ENCODE measurements around the gene LMAN1. TPM values are rescaled to one million over a fixed set of nuclear protein-coding genes. Genes with fewer than 3 reads are reported as not detected.

LMAN1 gene
- total RNA-seq, 2 donors from 2014 or later = 57.4 to 72.5 TPM

GRCh38 chr18:59377613-59378337, 18.7 kb upstream of the LMAN1 start:
- DNase-seq (ENCODE audit: low spot score) (no peak), ATAC-seq (ENCODE audit: insufficient number of reproducible peaks, low FRiP score, low read depth) (no peak)
- no peak for TF ChIP-seq CTCF (IDR thresholded peaks at IDR 0.05)
- Histone ChIP-seq H3K27ac (no peak overlapping the region), H3K4me1 (ENCODE audit: control insufficient read depth in 1 of 2, low read depth in 2 of 2) (no peaks in the 10 kb centered on the region), H3K27me3 (replicated peaks; ENCODE audit: insufficient read depth) (no peaks in the 10 kb centered on the region), H3K9me3 (no peaks in the 10 kb centered on the region), H3K36me3 (no peaks in the 10 kb centered on the region), H3K4me3 (no peak overlapping the region)

GRCh38 chr18:59376351-59376935, 17.4 kb upstream of the LMAN1 start:
- Histone ChIP-seq H3K4me3 (no peak overlapping the region), H3K9me3 (no peaks in the 10 kb centered on the region), H3K4me1 (ENCODE audit: control insufficient read depth in 1 of 2, low read depth in 2 of 2) (no peaks in the 10 kb centered on the region), H3K27me3 (replicated peaks; ENCODE audit: insufficient read depth) (no peaks in the 10 kb centered on the region), H3K36me3 (no peaks in the 10 kb centered on the region), H3K27ac (no peak overlapping the region)
- ATAC-seq (ENCODE audit: insufficient number of reproducible peaks, low FRiP score, low read depth) = no peak
- no peak for DNase-seq (ENCODE audit: low spot score)
- no peak for TF ChIP-seq CTCF (IDR thresholded peaks at IDR 0.05)

- no peak for TF ChIP-seq CTCF (IDR thresholded peaks at IDR 0.05)
- ATAC-seq (ENCODE audit: insufficient number of reproducible peaks, low FRiP score, low read depth) = no peak
Observed at GRCh38 chr18:59374128-59374527, 15.1 kb upstream of the LMAN1 start.

GRCh38 chr18:59372975-59373374, 13.9 kb upstream of the LMAN1 start:
- Histone ChIP-seq H3K27me3 (replicated peaks; ENCODE audit: insufficient read depth) (no peaks in the 10 kb centered on the region), H3K27ac (no peak overlapping the region), H3K4me3 (no peak overlapping the region), H3K4me1 (ENCODE audit: control insufficient read depth in 1 of 2, low read depth in 2 of 2) (no peaks in the 10 kb centered on the region), H3K9me3 (no peaks in the 10 kb centered on the region), H3K36me3 (no peaks in the 10 kb centered on the region)
- TF ChIP-seq CTCF (IDR thresholded peaks at IDR 0.05) = no peak
- no peak for ATAC-seq (ENCODE audit: insufficient number of reproducible peaks, low FRiP score, low read depth)
- DNase-seq (ENCODE audit: low spot score) = no peak

More at GRCh38 chr18:59374128-59374527, 15.1 kb upstream of the LMAN1 start:
- no peak for DNase-seq (ENCODE audit: low spot score)
- Histone ChIP-seq H3K4me3 (no peak overlapping the region), H3K27me3 (replicated peaks; ENCODE audit: insufficient read depth) (no peaks in the 10 kb centered on the region), H3K4me1 (ENCODE audit: control insufficient read depth in 1 of 2, low read depth in 2 of 2) (no peaks in the 10 kb centered on the region), H3K9me3 (no peaks in the 10 kb centered on the region), H3K27ac (no peak overlapping the region), H3K36me3 (no peaks in the 10 kb centered on the region)

- peaks cover 13 to 34% of the 10 kb centered on the region in 2 donors for H3K4me1 ChIP-seq (ENCODE audit: control insufficient read depth in 1 of 2, low read depth in 2 of 2)
- no peaks in the 10 kb centered on the region for H3K9me3 ChIP-seq
- peak overlapping the region; percentile 98 for H3K4me3 ChIP-seq
- no peak overlapping the region for H3K27ac ChIP-seq
- ATAC-seq (ENCODE audit: insufficient number of reproducible peaks, low FRiP score, low read depth) (no peak), DNase-seq (ENCODE audit: low spot score) (no peak)
- no peaks in the 10 kb centered on the region for H3K36me3 ChIP-seq
- H3K27me3 ChIP-seq (replicated peaks; ENCODE audit: insufficient read depth) = no peaks in the 10 kb centered on the region
- no peak for TF ChIP-seq CTCF (IDR thresholded peaks at IDR 0.05)
Observed at GRCh38 chr18:59360381-59360780, 1.3 kb upstream of the LMAN1 start.

Data from thoracic aorta (tissue), 2 donors.